Measurements from ENCODE around the gene CFAP99. TPM values are rescaled to one million over a fixed set of nuclear protein-coding genes. Genes with fewer than 3 reads are reported as not detected.

Gene CFAP99
- total and polyA plus RNA-seq, 9 of the 15 experiments (the other 6 are each of a cell fraction or from before 2014, with no cell fraction given) = 0.07 to 0.18 (median 0.09) TPM; not detected in 6

DNA sequence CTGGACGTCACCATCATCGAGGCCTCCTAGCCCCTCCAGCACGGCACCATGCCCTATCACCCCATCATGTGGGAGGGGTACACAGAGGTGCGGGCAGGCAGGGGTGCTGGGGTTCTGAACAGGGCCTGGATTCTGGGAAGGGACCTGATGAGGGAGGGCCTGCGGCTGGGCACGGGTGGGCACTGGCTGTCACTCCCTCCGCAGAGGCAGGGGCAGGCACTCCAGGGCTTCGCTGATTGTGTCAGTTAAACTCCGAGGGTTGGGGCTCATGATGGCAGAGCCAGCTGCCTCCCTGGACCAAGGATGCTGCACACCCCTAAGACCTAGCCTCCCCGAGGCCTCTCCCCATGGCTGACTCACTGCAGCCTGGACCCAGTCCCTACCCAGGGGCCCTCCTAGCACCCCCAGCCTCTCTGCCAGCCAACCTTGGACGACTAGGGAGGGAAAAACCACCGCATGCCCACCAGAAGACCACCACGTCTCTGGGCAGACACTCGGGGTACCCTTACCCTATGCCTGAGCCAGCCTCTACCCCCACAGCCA, 46.2 kb upstream of the CFAP99 start (continued):
- no peak for TF ChIP-seq E2F6 (IDR thresholded peaks at IDR 0.05; ENCODE audit: borderline replicate concordance in 1 of 2, extremely low read depth in 1 of 2, insufficient read depth in 1 of 2, insufficient read length in 1 of 2, low read depth in 1 of 2, low read length in 1 of 2, poor library complexity in 1 of 2, severe bottlenecking in 1 of 2)

- Histone ChIP-seq H3K4me1 (replicated peaks in 1 of 2; ENCODE audit: control insufficient read depth in 2 of 2, insufficient read depth in 2 of 2, low read length in 2 of 2) (peaks cover 17 to 33% of the 10 kb centered on the region in 2 experiments), H3K9me3 (replicated peaks; ENCODE audit: control insufficient read depth, insufficient read depth, low read depth, low read length) (peaks cover 8% of the 10 kb centered on the region), H3K9ac (ENCODE audit: insufficient read depth in 1 of 2, low read depth in 2 of 2, low read length in 2 of 2) (no peak overlapping the region), H3K27ac (ENCODE audit: extremely low read depth, low read depth, low read length) (no peak overlapping the region), H4K20me1 (replicated peaks; ENCODE audit: control insufficient read depth, insufficient read depth, low read length) (no peaks in the 10 kb centered on the region), H3K9me1 (ENCODE audit: control insufficient read depth, insufficient read depth, low read length) (no peaks in the 10 kb centered on the region), H3K27me3 (ENCODE audit: control insufficient read depth in 2 of 2, insufficient read depth in 2 of 2, low read length in 2 of 2) (no peaks in the 10 kb centered on the region), H3K36me3 (ENCODE audit: control insufficient read depth, insufficient read depth, low read length) (peaks cover 22% of the 10 kb centered on the region; the same call in 2 of the 3 replicates), H3K79me2 (ENCODE audit: control insufficient read depth, insufficient read depth, low read length) (peaks cover 11% of the 10 kb centered on the region; the same call in 2 of the 3 replicates), H3K4me3 (no peak overlapping the region), H3K4me2 (ENCODE audit: insufficient read depth, low read length) (no peak overlapping the region), H2AFZ (ENCODE audit: low read depth, low read length) (no peak overlapping the region)
- WGBS (ENCODE audit: insufficient coverage, low coverage, missing lambda C conversion rate) = 94% methylated on average over 5 of the region's 7 CpGs
- DNase-seq (ENCODE audit: extremely low read depth in 1 of 4, low spot score in 3 of 4) (no peak), FAIRE-seq (no peak), ATAC-seq (no peak)
- peak; percentile 41; the same call in 1 of the 2 replicates for TF ChIP-seq TRIM28 (IDR thresholded peaks at IDR 0.05)
- no peak for TF ChIP-seq FUS (optimal IDR thresholded peaks at IDR 0.05; ENCODE audit: low read depth, low read length)
- no peak for TF ChIP-seq NFYB (IDR thresholded peaks at IDR 0.05; ENCODE audit: extremely low read depth, insufficient read length)
- TF ChIP-seq ZNF431 (CRISPR knock-in tag; IDR thresholded peaks at IDR 0.05) = no peak
- TF ChIP-seq NCOA4 (IDR thresholded peaks at IDR 0.05; ENCODE audit: partially characterized antibody) = no peak
- peak in 1 of 2 experiments; percentile 58; a peak in 1 of 3 replicates for TF ChIP-seq CBX3 (IDR thresholded peaks at IDR 0.05; ENCODE audit: borderline replicate concordance in 1 of 2, low read length in 2 of 2)
- TF ChIP-seq HOXB6 (CRISPR knock-in tag; IDR thresholded peaks at IDR 0.05; ENCODE audit: borderline replicate concordance) = no peak
- TF ChIP-seq CBX5 (IDR thresholded peaks at IDR 0.05; ENCODE audit: borderline replicate concordance, low read depth) = peak; percentile 74; the same call in 1 of the 2 replicates
- intact Hi-C loops (cut with micrococcal nuclease) = no loop called here
- POLR2A ChIA-PET = no interaction called here
- in situ Hi-C loops (cut with MboI) = no loop called here
- CTCF ChIA-PET (ENCODE audit: low intra/inter-chr PET ratio) = no interaction called here
- BruUV-seq (replicated peaks) = no TSS peak
Measured at GRCh38 chr4:2373532-2373931, 45.2 kb upstream of the CFAP99 start.

Data from K562 (cell line).